H9 (cell line): ENCODE data around the gene SCYGR7. TPM values are rescaled to one million over a fixed set of nuclear protein-coding genes. Genes with fewer than 3 reads are reported as not detected.

Source experiments
- DNase-seq: peaks from one replicate; pipeline ENCODE4 v3.0.0-alpha.2; 2017
- H2AFZ ChIP-seq: one replicate; pipeline ENCODE4 v1.6.1; 2013; ENCODE audit warnings: mild to moderate bottlenecking, low read length, control low read depth, moderate library complexity
- H2AK5ac ChIP-seq: 2 replicates; pipeline ENCODE4 v1.6.1; 2013; ENCODE audit warnings: low read length, control low read depth, mixed read lengths; ENCODE audit not compliant: insufficient read length
- H2BK120ac ChIP-seq: one replicate; pipeline ENCODE4 v1.6.1; 2013; ENCODE audit warnings: low read depth, mild to moderate bottlenecking, low read length, control low read depth, inconsistent platforms; ENCODE audit not compliant: poor library complexity, severe bottlenecking
- H2BK12ac ChIP-seq: 2 replicates; pipeline ENCODE4 v1.6.1; 2013; ENCODE audit warnings: low read length, control low read depth, mixed read lengths, low read depth; ENCODE audit not compliant: insufficient read length
- H2BK15ac ChIP-seq: 2 replicates; pipeline ENCODE4 v1.6.1; 2013; ENCODE audit warnings: low read depth, low read length, control low read depth
- H2BK20ac ChIP-seq: one replicate; pipeline ENCODE4 v1.6.1; 2013; ENCODE audit warnings: low read depth, mild to moderate bottlenecking, low read length, control low read depth, inconsistent platforms; ENCODE audit not compliant: poor library complexity, severe bottlenecking
- H2BK5ac ChIP-seq: 2 replicates; pipeline ENCODE4 v1.6.1; 2013; ENCODE audit warnings: low read length, control low read depth, mixed read lengths; ENCODE audit not compliant: insufficient read length
- H3K14ac ChIP-seq: 2 replicates; pipeline ENCODE4 v1.6.1; 2013; ENCODE audit warnings: low read length, control low read depth; ENCODE audit not compliant: insufficient read depth
- H3K18ac ChIP-seq: 2 replicates; pipeline ENCODE4 v1.6.1; 2013; ENCODE audit warnings: low read depth, mild to moderate bottlenecking, mixed read lengths, low read length, control low read depth; ENCODE audit not compliant: insufficient read length
- H3K23ac ChIP-seq: 2 replicates; pipeline ENCODE4 v1.6.1; 2013; ENCODE audit warnings: low read length, control low read depth, mixed read lengths, low read depth; ENCODE audit not compliant: insufficient read length
- H3K23me2 ChIP-seq: 2 replicates; pipeline ENCODE4 v1.6.1; 2013; ENCODE audit warnings: low read depth, mild to moderate bottlenecking, mixed read lengths, low read length, control low read depth; ENCODE audit not compliant: insufficient read length, poor library complexity, severe bottlenecking
- H3K27ac ChIP-seq: 2 replicates; pipeline ENCODE4 v1.5.1; 2013; ENCODE audit warnings: low read length, control low read depth, mixed read lengths, low read depth; ENCODE audit not compliant: insufficient read length
- H3K27me3 ChIP-seq: 2 replicates; pipeline ENCODE4 v1.6.1; 2013; ENCODE audit warnings: low read length, control low read depth, inconsistent platforms; ENCODE audit not compliant: insufficient read depth
- H3K4ac ChIP-seq: 2 replicates; pipeline ENCODE4 v1.6.1; 2013; ENCODE audit warnings: low read depth, mild to moderate bottlenecking, control low read depth, inconsistent platforms, low read length, moderate library complexity
- H3K4me1 ChIP-seq: 2 replicates; pipeline ENCODE4 v1.6.1; 2013; ENCODE audit warnings: low read length, control low read depth, inconsistent platforms; ENCODE audit not compliant: insufficient read depth
- H3K4me2 ChIP-seq: 2 replicates; pipeline ENCODE4 v1.6.1; 2013; ENCODE audit warnings: low read length, control low read depth, mixed read lengths; ENCODE audit not compliant: insufficient read length, insufficient read depth
- H3K56ac ChIP-seq: 2 replicates; pipeline ENCODE4 v1.6.1; 2013; ENCODE audit warnings: low read depth, mild to moderate bottlenecking, mixed read lengths, low read length, control low read depth; ENCODE audit not compliant: insufficient read length
- H3K79me1 ChIP-seq: 2 replicates; pipeline ENCODE4 v1.6.1; 2013; ENCODE audit warnings: low read depth, mild to moderate bottlenecking, moderate library complexity, low read length, control low read depth, inconsistent platforms; ENCODE audit not compliant: insufficient read depth, poor library complexity, severe bottlenecking
- H3K79me2 ChIP-seq: 2 replicates; pipeline ENCODE4 v1.6.1; 2013; ENCODE audit warnings: low read length, control low read depth, inconsistent platforms; ENCODE audit not compliant: insufficient read depth
- H3K9ac ChIP-seq: 2 replicates; pipeline ENCODE4 v1.6.1; 2013; ENCODE audit warnings: low read length, control low read depth, mixed read lengths; ENCODE audit not compliant: insufficient read length; ENCODE audit errors: extremely low read depth
- H3K9me3 ChIP-seq: one replicate; pipeline ENCODE4 v1.6.1; 2013; ENCODE audit warnings: low read depth, low read length, inconsistent platforms; ENCODE audit not compliant: control insufficient read depth
- H3T11ph ChIP-seq: one replicate; pipeline ENCODE4 v1.6.1; 2013; ENCODE audit warnings: mild to moderate bottlenecking, low read length, control low read depth, inconsistent platforms
- H4K20me1 ChIP-seq: one replicate; pipeline ENCODE4 v1.6.1; 2013; ENCODE audit not compliant: control insufficient read depth, insufficient read length, insufficient read depth
- H4K5ac ChIP-seq: 2 replicates; pipeline ENCODE4 v1.6.1; 2013; ENCODE audit warnings: low read depth, mild to moderate bottlenecking, mixed read lengths, low read length, control low read depth; ENCODE audit not compliant: insufficient read length
- H4K8ac ChIP-seq: replicated peaks from 2 replicates; pipeline ENCODE4 v1.6.1; 2013; ENCODE audit warnings: low read length, control low read depth, mixed read lengths, low read depth; ENCODE audit not compliant: insufficient read length
- H4K91ac ChIP-seq: 2 replicates; pipeline ENCODE4 v1.6.1; 2013; ENCODE audit warnings: low read depth, mild to moderate bottlenecking, moderate library complexity, mixed read lengths, low read length, control low read depth; ENCODE audit not compliant: insufficient read length
- H3K27ac Mint-ChIP-seq, 3 experiments: 2 replicates in 2 of 3; 3 replicates in 1 of 3; pipeline ENCODE4 v1.8.0; 2020 to 2021; ENCODE audit warnings: mixed read lengths in 3 of 3, mild to moderate bottlenecking in 1 of 3, moderate library complexity in 1 of 3
- H3K27me3 Mint-ChIP-seq: 2 replicates; pipeline ENCODE4 v1.8.0; 2021; ENCODE audit warnings: low read depth, mild to moderate bottlenecking, moderate library complexity, mixed read lengths
- H3K36me3 Mint-ChIP-seq, 3 experiments: 2 replicates in 2 of 3; 3 replicates in 1 of 3; pipeline ENCODE4 v1.8.0; 2020 to 2021; ENCODE audit warnings: low read depth in 3 of 3, mixed read lengths in 3 of 3; ENCODE audit not compliant: insufficient read depth in 1 of 3
- H3K4me1 Mint-ChIP-seq, 2 experiments: 2 replicates each; pipeline ENCODE4 v1.8.0; 2020; ENCODE audit warnings: mixed read lengths in 2 of 2
- H3K4me3 Mint-ChIP-seq, 2 experiments: 2 replicates in 1 of 2; 3 replicates in 1 of 2; pipeline ENCODE4 v1.8.0; 2020 to 2021; ENCODE audit warnings: mild to moderate bottlenecking in 2 of 2, mixed read lengths in 2 of 2, moderate library complexity in 1 of 2
- H3K9me3 Mint-ChIP-seq, 2 experiments: 2 replicates in 1 of 2; 3 replicates in 1 of 2; pipeline ENCODE4 v1.8.0; 2020; ENCODE audit warnings: mild to moderate bottlenecking in 2 of 2, mixed read lengths in 2 of 2, moderate library complexity in 1 of 2
- WGBS: extraction: QIAGEN DNeasy Blood & Tissue Kit; methylation state at CpG from one replicate; pipeline ENCODE4 v1.1.7; 2013; ENCODE audit warnings: missing lambda C conversion rate, low lambda C conversion rate, mixed read lengths; ENCODE audit not compliant: insufficient read length; ENCODE audit errors: extremely low coverage; 5-methylcytosine and 5-hydroxymethylcytosine counted together
- total RNA-seq: library from RNA; stranded (reverse); gene quantifications from 2 replicates; pipeline ENCODE4 v1.2.1, GENCODE V29; 2021
- TF ChIP-seq, protein P1 (sequence below): fragments of 200-600 bp; sonication (generic); conservative IDR thresholded peaks from 3 replicates; pipeline ENCODE4 v1.8.0; 2021; ENCODE audit warnings: antibody characterized with exemption, mild to moderate bottlenecking

The SCYGR7 gene
- total RNA-seq, 1 experiment from 2014 or later: not detected

DNA sequence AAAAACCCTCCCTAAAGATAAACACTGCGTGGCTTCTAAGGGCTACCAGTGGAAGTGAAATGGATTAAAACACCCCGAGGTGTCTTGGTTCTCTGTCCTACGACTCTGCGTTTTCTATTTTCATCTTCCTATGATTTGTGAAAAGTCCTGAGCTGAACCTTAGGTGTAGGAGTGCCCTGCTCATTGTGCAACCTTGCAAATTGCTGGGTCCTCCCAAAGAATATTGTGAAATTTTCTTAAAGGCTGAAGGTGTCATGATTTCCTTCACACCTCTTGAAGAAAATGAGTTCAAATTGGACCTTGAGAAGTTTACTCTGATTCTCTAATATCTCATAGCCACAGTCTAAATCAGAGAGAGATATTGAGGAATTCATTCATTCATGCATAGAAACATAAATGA lies 8.5 kb upstream of the SCYGR7 start:
- H3K4me1 ChIP-seq: no peaks in the 10 kb centered on the region
- H2AFZ ChIP-seq: no peak overlapping the region
- DNase-seq: no peak
- Mint-ChIP-seq H3K27me3 (peaks cover 15% of the 10 kb centered on the region), H3K36me3 (no peaks in the 10 kb centered on the region), H3K4me1 (peaks cover 13 to 20% of the 10 kb centered on the region in 2 experiments), H3K9me3 (no peaks in the 10 kb centered on the region), H3K27ac (no peak overlapping the region), H3K4me3 (no peak overlapping the region)
- no peak overlapping the region for H3K27ac ChIP-seq
- H3K79me2 ChIP-seq: no peaks in the 10 kb centered on the region
- no peak overlapping the region for H2AK5ac ChIP-seq
- H4K20me1 ChIP-seq: no peaks in the 10 kb centered on the region
- WGBS: no CpG with 5 or more reads among the region's 4 CpGs
- no peak overlapping the region for H3K14ac ChIP-seq
- H4K8ac ChIP-seq: no peak overlapping the region
- H3K23me2 ChIP-seq: peaks cover 5% of the 10 kb centered on the region
- no peak overlapping the region for H3K56ac ChIP-seq
- no peak overlapping the region for H3K9ac ChIP-seq
- H3K79me1 ChIP-seq: no peaks in the 10 kb centered on the region
- no peak overlapping the region for H3K4ac ChIP-seq
- H4K5ac ChIP-seq: no peak overlapping the region
- TF ChIP-seq, protein P1, sequence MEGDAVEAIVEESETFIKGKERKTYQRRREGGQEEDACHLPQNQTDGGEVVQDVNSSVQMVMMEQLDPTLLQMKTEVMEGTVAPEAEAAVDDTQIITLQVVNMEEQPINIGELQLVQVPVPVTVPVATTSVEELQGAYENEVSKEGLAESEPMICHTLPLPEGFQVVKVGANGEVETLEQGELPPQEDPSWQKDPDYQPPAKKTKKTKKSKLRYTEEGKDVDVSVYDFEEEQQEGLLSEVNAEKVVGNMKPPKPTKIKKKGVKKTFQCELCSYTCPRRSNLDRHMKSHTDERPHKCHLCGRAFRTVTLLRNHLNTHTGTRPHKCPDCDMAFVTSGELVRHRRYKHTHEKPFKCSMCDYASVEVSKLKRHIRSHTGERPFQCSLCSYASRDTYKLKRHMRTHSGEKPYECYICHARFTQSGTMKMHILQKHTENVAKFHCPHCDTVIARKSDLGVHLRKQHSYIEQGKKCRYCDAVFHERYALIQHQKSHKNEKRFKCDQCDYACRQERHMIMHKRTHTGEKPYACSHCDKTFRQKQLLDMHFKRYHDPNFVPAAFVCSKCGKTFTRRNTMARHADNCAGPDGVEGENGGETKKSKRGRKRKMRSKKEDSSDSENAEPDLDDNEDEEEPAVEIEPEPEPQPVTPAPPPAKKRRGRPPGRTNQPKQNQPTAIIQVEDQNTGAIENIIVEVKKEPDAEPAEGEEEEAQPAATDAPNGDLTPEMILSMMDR: no peak
- no peaks in the 10 kb centered on the region for H3K9me3 ChIP-seq
- no peaks in the 10 kb centered on the region for H3K27me3 ChIP-seq
- H2BK20ac ChIP-seq: no peak overlapping the region
- H3K23ac ChIP-seq: no peak overlapping the region
- no peak overlapping the region for H3T11ph ChIP-seq
- H3K4me2 ChIP-seq: no peak overlapping the region
- H4K91ac ChIP-seq: no peak overlapping the region
- no peak overlapping the region for H3K18ac ChIP-seq
- H2BK5ac ChIP-seq: no peak overlapping the region
- no peak overlapping the region for H2BK15ac ChIP-seq
- H2BK12ac ChIP-seq: no peak overlapping the region
- no peak overlapping the region for H2BK120ac ChIP-seq
